Suprapubic skin (tissue), 4 donors: ENCODE measurements around the gene NDUFS8. TPM values are rescaled to one million over a fixed set of nuclear protein-coding genes. Genes with fewer than 3 reads are reported as not detected.

ENCODE experiments used
- DNase-seq, 2 donors: peaks; one replicate each; pipeline ENCODE4 v3.0.0-alpha.2; 2019; ENCODE audit warnings: low spot score in 2 of 2
- H3K27ac ChIP-seq: fragments of 200-600 bp; sonication (generic); one replicate; pipeline ENCODE4 v1.5.1; 2019
- H3K27me3 ChIP-seq: fragments of 200-600 bp; sonication (generic); one replicate; pipeline ENCODE4 v1.5.1; 2019
- H3K36me3 ChIP-seq: fragments of 200-600 bp; sonication (generic); one replicate; pipeline ENCODE4 v1.5.1; 2019
- H3K4me1 ChIP-seq: fragments of 200-600 bp; sonication (generic); one replicate; pipeline ENCODE4 v1.5.1; 2019
- H3K4me3 ChIP-seq: fragments of 200-600 bp; sonication (generic); one replicate; pipeline ENCODE4 v1.5.1; 2019; ENCODE audit warnings: mild to moderate bottlenecking
- H3K9me3 ChIP-seq: fragments of 200-600 bp; sonication (generic); one replicate; pipeline ENCODE4 v1.5.1; 2019
- CTCF ChIP-seq, 2 donors: fragments of 200-600 bp in 1 of 2; fragments of 450-650 bp in 1 of 2; sonication (generic) in 1 of 2; IDR thresholded peaks; one replicate each; pipeline ENCODE4 v1.5.1; 2016 to 2019; ENCODE audit warnings: antibody characterized with exemption in 2 of 2, mild to moderate bottlenecking in 1 of 2, moderate library complexity in 1 of 2
- EP300 ChIP-seq: sonication (generic); formaldehyde crosslinking; IDR thresholded peaks from one replicate; pipeline ENCODE4 v1.6.1; 2017; ENCODE audit warnings: antibody characterized with exemption
- POLR2A ChIP-seq, 2 donors: fragments of 450-650 bp; IDR thresholded peaks; one replicate each; pipeline ENCODE4 v1.6.1; 2017; ENCODE audit warnings: antibody characterized with exemption in 2 of 2, mild to moderate bottlenecking in 2 of 2, moderate library complexity in 2 of 2
- POLR2AphosphoS5 ChIP-seq, 3 donors: sonication (generic); formaldehyde crosslinking; IDR thresholded peaks; one replicate each; pipeline ENCODE4 v1.6.1; 2017; ENCODE audit warnings: antibody characterized with exemption in 3 of 3
- WGBS: methylation state at CpG from one replicate; pipeline ENCODE4 v1.1.5; 2018; 5-methylcytosine and 5-hydroxymethylcytosine counted together
- total RNA-seq, 4 donors: library from RNA; depleted of rRNA; stranded (reverse); fragments of >200 nt; gene quantifications; one replicate each; pipeline ENCODE4 v1.1.0, GENCODE V29; 2016

Gene NDUFS8
- total RNA-seq, 4 donors from 2014 or later, result 90.8 to 155 (median 148) TPM

GRCh38 chr11:68019486-68019885 is 11.0 kb upstream of the NDUFS8 start:
- H3K27me3 ChIP-seq, result no peaks in the 10 kb centered on the region
- peaks cover 4% of the 10 kb centered on the region for H3K36me3 ChIP-seq
- 92% methylated on average over 7 of the region's 12 CpGs for WGBS
- no peak overlapping the region for H3K27ac ChIP-seq
- no peaks in the 10 kb centered on the region for H3K9me3 ChIP-seq
- no peak overlapping the region for H3K4me3 ChIP-seq
- DNase-seq, result no peak
- TF ChIP-seq EP300, result no peak
- TF ChIP-seq CTCF (IDR thresholded peaks at IDR 0.05), result no peak
- TF ChIP-seq POLR2AphosphoS5 (IDR thresholded peaks at IDR 0.05), result no peak
- no peak for TF ChIP-seq POLR2A (IDR thresholded peaks at IDR 0.05)
- peaks cover 25% of the 10 kb centered on the region for H3K4me1 ChIP-seq

- Histone ChIP-seq H3K9me3 (no peaks in the 10 kb centered on the region), H3K27ac (no peak overlapping the region), H3K4me1 (peaks cover 18% of the 10 kb centered on the region), H3K4me3 (no peak overlapping the region), H3K36me3 (peaks cover 13% of the 10 kb centered on the region), H3K27me3 (no peaks in the 10 kb centered on the region)
- WGBS, result 43% methylated on average over 11 of the region's 11 CpGs
- DNase-seq, result no peak
- TF ChIP-seq POLR2AphosphoS5 (IDR thresholded peaks at IDR 0.05) (no peak), CTCF (IDR thresholded peaks at IDR 0.05) (no peak), EP300 (no peak), POLR2A (IDR thresholded peaks at IDR 0.05) (no peak)
Measured at GRCh38 chr11:68020575-68020974, 9.9 kb upstream of the NDUFS8 start.

- no peak overlapping the region for H3K27ac ChIP-seq
- 82% methylated on average over 8 of the region's 27 CpGs for WGBS
- no peaks in the 10 kb centered on the region for H3K9me3 ChIP-seq
- peaks cover 17% of the 10 kb centered on the region for H3K36me3 ChIP-seq
- no peak for TF ChIP-seq POLR2A (IDR thresholded peaks at IDR 0.05)
- no peak for TF ChIP-seq CTCF (IDR thresholded peaks at IDR 0.05)
- TF ChIP-seq POLR2AphosphoS5 (IDR thresholded peaks at IDR 0.05), result no peak
- no peak for TF ChIP-seq EP300
- no peaks in the 10 kb centered on the region for H3K27me3 ChIP-seq
- peaks cover 18% of the 10 kb centered on the region for H3K4me1 ChIP-seq
- H3K4me3 ChIP-seq, result no peak overlapping the region
- DNase-seq, result no peak
Measured at GRCh38 chr11:68021167-68021787, 9.2 kb upstream of the NDUFS8 start.

GRCh38 chr11:68022531-68022930 is 8.0 kb upstream of the NDUFS8 start:
- H3K36me3 ChIP-seq, result peaks cover 17% of the 10 kb centered on the region
- DNase-seq, result no peak
- peaks cover 7% of the 10 kb centered on the region for H3K4me1 ChIP-seq
- no peak overlapping the region for H3K27ac ChIP-seq
- no peaks in the 10 kb centered on the region for H3K9me3 ChIP-seq
- no peaks in the 10 kb centered on the region for H3K27me3 ChIP-seq
- WGBS, result 87% methylated on average over 3 of the region's 13 CpGs
- H3K4me3 ChIP-seq, result no peak overlapping the region
- TF ChIP-seq POLR2A (IDR thresholded peaks at IDR 0.05), result no peak
- TF ChIP-seq POLR2AphosphoS5 (IDR thresholded peaks at IDR 0.05), result no peak
- no peak for TF ChIP-seq CTCF (IDR thresholded peaks at IDR 0.05)
- no peak for TF ChIP-seq EP300

- H3K36me3 ChIP-seq, result peaks cover 17% of the 10 kb centered on the region
- no peak overlapping the region for H3K27ac ChIP-seq
- TF ChIP-seq POLR2AphosphoS5 (IDR thresholded peaks at IDR 0.05) (no peak), POLR2A (IDR thresholded peaks at IDR 0.05) (no peak), EP300 (no peak), CTCF (IDR thresholded peaks at IDR 0.05) (no peak)
- peaks cover 14% of the 10 kb centered on the region for H3K4me1 ChIP-seq
- no peaks in the 10 kb centered on the region for H3K27me3 ChIP-seq
- H3K4me3 ChIP-seq, result no peak overlapping the region
- no peaks in the 10 kb centered on the region for H3K9me3 ChIP-seq
- no peak for DNase-seq
- WGBS, result 93% methylated on average over 5 of the region's 5 CpGs
Measured at GRCh38 chr11:68024508-68024907, 6.0 kb upstream of the NDUFS8 start.
